Chondrocyte (in vitro differentiated cells): ENCODE measurements around the gene PTDSS2. TPM values are rescaled to one million over a fixed set of nuclear protein-coding genes. Genes with fewer than 3 reads are reported as not detected.

ENCODE experiments used
- DNase-seq: peaks from one replicate; pipeline ENCODE4 v3.0.0; 2021; ENCODE audit warnings: mixed read lengths, low spot score
- H3K27ac Mint-ChIP-seq: one replicate; pipeline ENCODE4 v1.8.0; 2021; ENCODE audit warnings: mild to moderate bottlenecking, moderate library complexity, mixed read lengths; ENCODE audit not compliant: unreplicated experiment
- H3K27me3 Mint-ChIP-seq: 2 replicates; pipeline ENCODE4 v1.8.0; 2021; ENCODE audit warnings: low read depth, mixed read lengths
- H3K36me3 Mint-ChIP-seq: 2 replicates; pipeline ENCODE4 v1.8.0; 2021; ENCODE audit warnings: low read depth, mixed read lengths
- H3K4me1 Mint-ChIP-seq: 2 replicates; pipeline ENCODE4 v1.8.0; 2021; ENCODE audit warnings: low read depth, mild to moderate bottlenecking, mixed read lengths
- H3K4me3 Mint-ChIP-seq: one replicate; pipeline ENCODE4 v1.8.0; 2021; ENCODE audit warnings: mild to moderate bottlenecking, moderate library complexity, mixed read lengths; ENCODE audit not compliant: unreplicated experiment
- H3K9me3 Mint-ChIP-seq: 2 replicates; pipeline ENCODE4 v1.8.0; 2021; ENCODE audit warnings: low read depth, mixed read lengths
- total RNA-seq: library from RNA; stranded (reverse); gene quantifications from 3 replicates; pipeline ENCODE4 v1.2.1, GENCODE V29; 2021
- TF ChIP-seq, protein P1 (sequence below): fragments of 200-600 bp; sonication (generic); IDR thresholded peaks from 2 replicates; pipeline ENCODE4 v1.5.0; 2021; ENCODE audit warnings: antibody characterized with exemption, mild to moderate bottlenecking, moderate library complexity

PTDSS2 gene
- total RNA-seq, 1 donor from 2014 or later, result 30.0 TPM

DNA sequence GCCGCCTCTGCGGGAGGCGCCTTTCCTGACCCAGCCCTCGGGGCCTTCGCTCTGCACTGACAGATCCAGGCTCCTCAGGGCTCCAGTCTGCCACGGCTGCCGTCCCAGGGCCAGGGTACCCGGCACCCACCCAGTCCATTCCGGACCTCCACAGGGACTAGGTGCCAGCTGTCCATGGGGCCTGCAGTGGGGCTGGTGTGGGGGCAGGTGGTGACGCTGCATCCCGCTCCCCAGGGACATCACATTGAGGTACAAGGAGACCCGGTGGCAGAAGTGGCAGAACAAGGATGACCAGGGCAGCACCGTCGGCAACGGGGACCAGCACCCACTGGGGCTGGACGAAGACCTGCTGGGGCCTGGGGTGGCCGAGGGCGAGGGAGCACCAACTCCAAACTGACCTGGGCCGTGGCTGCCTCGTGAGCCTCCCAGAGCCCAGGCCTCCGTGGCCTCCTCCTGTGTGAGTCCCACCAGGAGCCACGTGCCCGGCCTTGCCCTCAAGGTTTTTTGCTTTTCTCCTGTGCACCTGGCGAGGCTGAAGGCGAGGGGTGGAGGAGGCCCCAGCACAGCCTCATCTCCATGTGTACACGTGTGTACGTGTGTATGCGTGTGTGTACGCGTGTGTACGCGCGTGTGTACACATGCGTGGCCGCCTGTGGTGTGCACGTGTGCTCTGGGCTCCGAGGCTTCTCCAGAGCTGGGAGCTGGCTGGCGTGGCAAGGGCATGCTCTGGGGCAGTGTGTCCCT, 40.3 kb downstream of the PTDSS2 start:
- no peaks in the 10 kb centered on the region for H3K4me1 Mint-ChIP-seq
- peaks cover 6% of the 10 kb centered on the region for H3K36me3 Mint-ChIP-seq
- H3K9me3 Mint-ChIP-seq, result no peaks in the 10 kb centered on the region
- H3K27me3 Mint-ChIP-seq, result no peaks in the 10 kb centered on the region
- no peak overlapping the region for H3K4me3 Mint-ChIP-seq
- no peak for DNase-seq
- no peak overlapping the region for H3K27ac Mint-ChIP-seq
- TF ChIP-seq, protein P1, sequence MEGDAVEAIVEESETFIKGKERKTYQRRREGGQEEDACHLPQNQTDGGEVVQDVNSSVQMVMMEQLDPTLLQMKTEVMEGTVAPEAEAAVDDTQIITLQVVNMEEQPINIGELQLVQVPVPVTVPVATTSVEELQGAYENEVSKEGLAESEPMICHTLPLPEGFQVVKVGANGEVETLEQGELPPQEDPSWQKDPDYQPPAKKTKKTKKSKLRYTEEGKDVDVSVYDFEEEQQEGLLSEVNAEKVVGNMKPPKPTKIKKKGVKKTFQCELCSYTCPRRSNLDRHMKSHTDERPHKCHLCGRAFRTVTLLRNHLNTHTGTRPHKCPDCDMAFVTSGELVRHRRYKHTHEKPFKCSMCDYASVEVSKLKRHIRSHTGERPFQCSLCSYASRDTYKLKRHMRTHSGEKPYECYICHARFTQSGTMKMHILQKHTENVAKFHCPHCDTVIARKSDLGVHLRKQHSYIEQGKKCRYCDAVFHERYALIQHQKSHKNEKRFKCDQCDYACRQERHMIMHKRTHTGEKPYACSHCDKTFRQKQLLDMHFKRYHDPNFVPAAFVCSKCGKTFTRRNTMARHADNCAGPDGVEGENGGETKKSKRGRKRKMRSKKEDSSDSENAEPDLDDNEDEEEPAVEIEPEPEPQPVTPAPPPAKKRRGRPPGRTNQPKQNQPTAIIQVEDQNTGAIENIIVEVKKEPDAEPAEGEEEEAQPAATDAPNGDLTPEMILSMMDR, result no peak

DNA sequence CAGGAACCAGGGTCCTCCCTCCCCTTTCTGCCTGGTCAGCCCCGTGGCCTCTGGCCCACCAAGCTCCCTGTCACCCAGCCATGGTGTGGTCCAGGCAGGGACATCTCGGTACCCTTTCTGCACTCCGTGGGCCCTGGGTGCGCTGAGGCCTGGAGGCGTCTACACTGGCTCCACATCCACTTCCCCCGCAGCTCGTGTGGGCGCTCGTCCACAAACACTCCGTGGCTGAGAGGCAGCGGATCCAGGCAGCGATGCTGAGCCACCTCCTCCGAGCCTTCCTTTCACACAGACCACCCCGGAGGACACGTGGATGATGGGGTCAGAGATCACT, 40.8 kb downstream of the PTDSS2 start:
- Mint-ChIP-seq H3K4me1 (no peaks in the 10 kb centered on the region), H3K36me3 (peaks cover 8% of the 10 kb centered on the region), H3K27ac (no peak overlapping the region), H3K4me3 (no peak overlapping the region), H3K9me3 (no peaks in the 10 kb centered on the region), H3K27me3 (no peaks in the 10 kb centered on the region)
- no peak for DNase-seq
- TF ChIP-seq, protein P1, result no peak

DNA sequence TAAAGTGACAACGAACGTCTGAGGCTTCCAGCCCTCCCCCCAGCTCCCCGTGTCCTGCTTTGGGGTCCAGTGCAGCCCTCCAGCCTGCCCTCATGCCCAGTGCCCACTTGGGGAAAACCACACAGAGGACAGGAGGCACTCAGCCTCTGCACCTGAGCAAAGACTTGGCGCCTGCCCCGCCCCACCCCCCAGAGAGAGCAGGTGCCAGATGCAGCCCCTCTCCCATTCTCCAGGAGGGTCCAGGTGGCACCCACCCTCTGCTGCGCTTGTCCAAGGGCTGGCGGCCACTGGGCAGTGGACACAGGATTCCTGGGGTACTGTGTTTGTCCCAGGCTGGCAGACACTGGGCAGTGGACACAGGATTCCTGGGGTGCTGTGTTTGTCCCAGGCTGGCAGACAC, 41.3 kb downstream of the PTDSS2 start:
- H3K4me3 Mint-ChIP-seq, result no peak overlapping the region
- TF ChIP-seq, protein P1, result no peak
- H3K36me3 Mint-ChIP-seq, result peaks cover 10% of the 10 kb centered on the region
- no peak overlapping the region for H3K27ac Mint-ChIP-seq
- no peaks in the 10 kb centered on the region for H3K9me3 Mint-ChIP-seq
- no peaks in the 10 kb centered on the region for H3K27me3 Mint-ChIP-seq
- DNase-seq, result no peak
- no peaks in the 10 kb centered on the region for H3K4me1 Mint-ChIP-seq

DNA sequence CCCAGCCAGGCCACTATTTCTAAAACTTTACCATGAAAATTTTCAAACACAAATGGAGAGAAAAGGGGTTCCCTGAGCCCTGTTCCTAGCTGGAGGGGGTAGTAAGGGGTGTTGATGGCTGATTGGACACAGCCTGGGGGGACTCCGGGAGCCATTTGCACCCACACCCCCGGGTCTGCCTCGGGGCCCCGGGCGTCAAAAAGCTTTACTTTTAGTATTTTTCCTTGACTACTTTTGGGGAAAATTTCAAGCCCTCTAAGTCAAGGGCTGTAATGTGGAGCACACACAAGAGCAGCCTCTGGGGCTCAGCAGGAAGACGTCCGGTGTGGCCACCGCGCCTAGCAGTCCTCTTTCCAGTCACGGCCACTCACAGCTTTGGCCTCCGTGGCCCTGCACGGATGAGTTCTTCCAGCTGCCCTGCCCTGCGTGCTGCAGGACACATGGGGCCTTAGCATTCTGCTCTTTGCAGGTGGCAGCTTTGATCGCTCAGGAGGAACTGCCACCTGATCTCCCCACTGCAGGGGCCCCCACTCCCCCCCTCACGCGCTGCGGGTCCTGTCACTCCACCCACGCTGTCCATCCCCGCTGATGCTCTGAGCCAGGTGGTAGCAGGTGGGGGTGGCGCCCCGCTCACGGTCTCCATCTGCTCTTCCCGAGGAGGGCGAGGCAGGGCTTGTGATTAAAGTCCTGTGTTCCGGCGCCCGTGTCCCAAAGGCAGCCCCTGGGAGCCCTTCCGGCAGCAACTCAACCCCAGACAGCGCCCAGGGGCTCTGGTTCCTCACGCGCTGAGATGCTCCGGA, 42.5 kb downstream of the PTDSS2 start:
- DNase-seq, result no peak
- H3K9me3 Mint-ChIP-seq, result no peaks in the 10 kb centered on the region
- H3K4me1 Mint-ChIP-seq, result peaks cover 3% of the 10 kb centered on the region
- H3K4me3 Mint-ChIP-seq, result no peak overlapping the region
- peak overlapping the region; percentile 45 for H3K27ac Mint-ChIP-seq
- peaks cover 22% of the 10 kb centered on the region for H3K36me3 Mint-ChIP-seq
- no peaks in the 10 kb centered on the region for H3K27me3 Mint-ChIP-seq
- TF ChIP-seq, protein P1, result no peak

DNA sequence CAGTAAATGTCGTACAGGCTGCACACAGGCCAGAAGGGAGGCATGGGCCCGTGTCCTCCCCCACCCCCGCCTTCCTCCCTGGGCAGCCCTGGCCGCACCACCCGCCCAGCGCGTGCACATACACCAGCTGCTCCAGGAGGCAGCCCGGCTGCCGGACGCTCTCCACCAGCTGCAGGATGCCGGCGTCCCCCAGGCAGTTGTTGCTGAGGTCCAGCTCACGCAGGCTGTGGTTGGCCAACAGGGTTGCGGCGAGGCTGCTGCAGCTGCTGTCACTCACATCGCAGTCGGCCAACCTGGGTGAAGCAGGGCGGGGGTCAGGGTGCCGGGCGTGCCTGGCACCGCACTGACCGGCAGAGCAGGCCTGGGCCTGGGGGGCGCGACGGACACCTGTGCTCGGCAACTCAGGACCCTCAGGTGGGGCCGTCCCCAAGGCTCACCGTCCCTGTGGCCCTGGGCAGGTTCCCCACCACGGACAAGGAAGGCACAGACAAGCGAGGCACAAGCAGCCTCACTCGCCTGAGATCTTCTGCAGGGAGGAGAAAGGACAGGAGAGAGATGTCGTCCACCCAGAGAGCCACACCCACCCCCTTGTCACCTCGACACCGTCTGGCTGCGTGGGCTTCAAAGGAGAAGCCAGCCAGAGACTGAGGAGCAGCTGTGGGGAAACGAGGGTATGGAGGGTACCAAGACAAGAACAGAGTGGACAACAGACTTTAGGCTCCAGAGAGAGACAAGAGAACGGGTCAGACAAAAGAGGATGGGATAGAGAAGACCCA, 44.9 kb downstream of the PTDSS2 start:
- Mint-ChIP-seq H3K27ac (no peak overlapping the region), H3K4me3 (no peak overlapping the region), H3K4me1 (peaks cover 3% of the 10 kb centered on the region), H3K9me3 (no peaks in the 10 kb centered on the region), H3K27me3 (no peaks in the 10 kb centered on the region), H3K36me3 (peaks cover 30% of the 10 kb centered on the region)
- TF ChIP-seq, protein P1, result no peak
- no peak for DNase-seq
